GM12878 (cell line): ENCODE measurements around the gene TENT4B.

ENCODE experiments used
- ATF7 ChIP-seq: fragments of 450-650 bp; IDR thresholded peaks from 2 replicates; pipeline ENCODE4 v1.6.1; 2016; ENCODE audit warnings: low read depth, mild to moderate bottlenecking
- CEBPB ChIP-seq, 2 experiments: fragments of 150-350 bp in 1 of 2; IDR thresholded peaks; 2 replicates each; pipeline ENCODE4 v1.6.1; 2012 to 2014; ENCODE audit warnings: low read depth in 2 of 2, low read length in 2 of 2, borderline replicate concordance in 1 of 2, inconsistent platforms in 1 of 2
- CTCF ChIP-seq, 3 experiments: IDR thresholded peaks in 2 of 3; conservative IDR thresholded peaks in 1 of 3; 2 replicates each; pipeline ENCODE4 v1.5.1; 2011; ENCODE audit warnings: low read depth in 3 of 3, low read length in 3 of 3, mild to moderate bottlenecking in 3 of 3, control low read depth in 2 of 3, moderate library complexity in 2 of 3, inconsistent platforms in 1 of 3, mixed read lengths in 1 of 3; ENCODE audit not compliant: control insufficient read depth in 2 of 3, insufficient read depth in 1 of 3; ENCODE audit errors: extremely low read depth in 1 of 3
- EP300 ChIP-seq, 2 experiments: fragments of 150-350 bp in 1 of 2; IDR thresholded peaks; 2 replicates each; pipeline ENCODE4 v1.6.1; 2011 to 2012; ENCODE audit warnings: low read depth in 2 of 2, low read length in 2 of 2, borderline replicate concordance in 1 of 2, improper control_type of control experiment in 1 of 2, inconsistent platforms in 1 of 2; ENCODE audit not compliant: control insufficient read depth in 1 of 2
- SIN3A ChIP-seq: IDR thresholded peaks from 2 replicates; pipeline ENCODE4 v1.6.1; 2012; ENCODE audit warnings: low read depth, low read length, improper control_type of control experiment

DNA sequence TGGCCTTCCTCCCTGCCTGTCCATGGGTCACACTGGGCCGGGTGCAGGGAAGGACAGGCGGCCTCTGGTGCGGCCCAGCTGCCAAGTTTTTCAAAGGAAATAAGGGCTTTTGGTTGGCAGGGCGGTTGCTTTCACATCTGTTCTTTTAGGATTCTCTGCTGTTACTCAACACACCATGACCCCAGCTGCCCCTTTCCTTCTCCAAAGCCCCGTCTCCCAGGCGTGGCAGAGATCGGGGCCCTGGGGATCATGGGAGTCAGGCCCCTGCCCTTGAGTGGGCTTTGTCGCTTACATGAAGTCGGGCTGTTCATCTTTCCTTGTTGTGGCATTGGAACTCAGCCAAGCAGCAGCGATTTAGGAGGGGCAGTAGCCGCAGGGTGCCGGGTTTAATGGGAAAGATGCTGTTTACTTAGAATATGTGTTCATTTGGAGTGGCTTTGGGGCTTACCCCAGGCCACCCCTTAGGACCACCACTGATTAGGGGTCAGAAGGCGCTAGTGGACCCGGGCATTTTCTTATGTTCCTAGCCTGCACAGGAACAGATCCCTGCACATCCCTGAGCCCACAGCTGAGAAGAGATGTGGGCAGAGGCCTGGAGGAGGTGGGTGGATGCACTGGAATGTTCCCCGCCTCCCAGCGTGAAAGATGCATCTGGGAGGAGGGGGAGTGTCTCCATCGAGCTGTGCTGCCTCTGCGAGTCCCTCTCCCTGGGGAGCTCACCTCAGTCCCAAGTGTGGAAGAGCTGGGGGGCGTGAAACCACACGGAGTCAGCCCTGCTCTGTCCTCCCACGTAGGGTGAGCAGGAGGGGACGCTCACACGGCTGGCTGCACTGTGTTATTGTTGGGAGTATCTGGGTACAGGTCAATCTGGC, 106.5 kb downstream of the TENT4B start:
- no peak for TF ChIP-seq ATF7
- no peak for TF ChIP-seq EP300 (IDR thresholded peaks at IDR 0.05; ENCODE audit: borderline replicate concordance in 1 of 2, control insufficient read depth in 1 of 2, low read depth in 2 of 2, low read length in 2 of 2)
- TF ChIP-seq CTCF (IDR thresholded peaks at IDR 0.05 in 2 of 3, conservative IDR thresholded peaks at IDR 0.05 in 1 of 3; ENCODE audit: control insufficient read depth in 2 of 3, extremely low read depth in 1 of 3, insufficient read depth in 1 of 3, low read depth in 3 of 3, low read length in 3 of 3), result no peak
- TF ChIP-seq CEBPB (IDR thresholded peaks at IDR 0.05; ENCODE audit: borderline replicate concordance in 1 of 2, low read depth in 2 of 2, low read length in 2 of 2), result no peak
- TF ChIP-seq SIN3A, result no peak
